HG03159 (cell line): Measurements from ENCODE around the gene TBCK.
"Not testable (repeated sequence)": the region's sequence is repeated elsewhere in the genome, so short reads cannot be mapped to it uniquely, and the experiment has no call there.

ENCODE experiments used
- ATAC-seq: cut with Tn5 transposase; IDR thresholded peaks from one replicate; pipeline ENCODE4 v1.9.1; 2021; ENCODE audit warnings: mild to moderate bottlenecking, moderate library complexity; ENCODE audit not compliant: unreplicated experiment

TBCK gene

DNA sequence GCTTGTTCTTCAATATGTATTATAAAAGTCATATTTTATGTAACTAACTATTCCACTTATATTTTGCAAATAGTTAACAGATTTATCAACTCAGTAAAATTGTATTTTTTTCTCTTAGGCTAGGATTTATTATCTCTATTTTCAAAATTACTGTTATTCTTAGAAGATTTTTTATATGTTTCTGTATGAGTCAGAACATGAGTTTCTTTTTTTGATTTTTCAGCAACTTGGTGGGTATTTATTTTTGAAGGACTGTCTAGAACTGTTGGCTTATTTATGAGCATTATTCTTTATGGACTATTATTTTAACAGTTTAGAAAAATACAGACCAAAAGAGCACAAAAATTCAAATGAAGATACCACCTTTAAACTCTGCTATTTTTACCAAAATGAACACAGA, 7.1 kb upstream of the TBCK start:
- ATAC-seq, result no peak

DNA sequence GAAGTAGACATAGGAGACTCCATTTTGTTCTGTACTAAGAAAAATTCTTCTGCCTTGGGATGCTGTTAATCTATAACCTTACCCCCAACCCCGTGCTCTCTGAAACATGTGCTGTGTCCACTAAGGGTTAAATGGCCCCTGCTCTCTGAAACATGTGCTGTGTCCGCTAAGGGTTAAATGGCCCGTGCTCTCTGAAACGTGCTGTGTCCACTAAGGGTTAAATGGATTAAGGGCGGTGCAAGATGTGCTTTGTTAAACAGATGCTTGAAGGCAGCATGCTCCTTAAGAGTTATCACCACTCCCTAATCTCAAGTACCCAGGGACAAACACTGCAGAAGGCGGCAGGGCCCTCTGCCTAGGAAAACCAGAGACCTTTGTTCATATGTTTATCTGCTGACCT, 5.8 kb upstream of the TBCK start:
- not testable (repeated sequence) for ATAC-seq

DNA sequence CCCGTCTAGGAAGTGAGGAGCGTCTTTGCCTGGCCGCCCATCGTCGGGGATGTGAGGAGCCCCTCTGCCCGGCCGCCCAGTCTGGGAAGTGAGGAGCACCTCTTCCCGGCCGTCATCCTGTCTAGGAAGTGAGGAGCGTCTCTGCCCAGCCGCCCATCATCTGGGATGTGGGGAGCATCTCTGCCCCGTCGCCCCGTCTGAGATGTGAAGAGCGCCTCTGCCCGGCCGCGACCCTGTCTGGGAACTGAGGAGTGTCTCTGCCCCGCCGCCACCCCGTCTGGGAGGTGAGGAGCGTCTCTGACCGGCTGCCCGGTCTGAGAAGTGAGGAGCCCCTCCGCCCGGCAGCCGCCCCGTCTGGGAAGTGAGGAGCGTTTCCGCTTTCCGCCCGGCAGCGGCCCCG, 5.2 kb upstream of the TBCK start:
- ATAC-seq, result not testable (repeated sequence)

DNA sequence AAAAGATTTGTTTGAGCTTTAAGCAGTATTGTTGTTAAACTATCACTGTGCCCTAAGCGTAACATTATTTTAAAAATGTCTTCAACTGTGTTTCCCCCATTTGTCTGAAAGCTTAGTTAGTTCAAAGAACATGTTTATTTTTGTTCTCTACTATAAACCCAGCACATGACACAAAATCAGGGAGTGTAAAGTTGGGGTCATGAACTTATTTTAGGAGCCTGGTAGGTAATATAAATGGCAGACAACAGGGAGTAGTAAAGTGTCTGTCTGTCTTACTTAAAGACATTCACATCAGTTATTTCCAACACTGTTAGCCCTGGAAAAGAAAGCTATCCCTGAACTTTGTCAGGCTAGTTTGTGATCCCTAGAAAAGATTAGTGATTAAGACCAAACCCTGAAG, 4.2 kb upstream of the TBCK start:
- no peak for ATAC-seq

DNA sequence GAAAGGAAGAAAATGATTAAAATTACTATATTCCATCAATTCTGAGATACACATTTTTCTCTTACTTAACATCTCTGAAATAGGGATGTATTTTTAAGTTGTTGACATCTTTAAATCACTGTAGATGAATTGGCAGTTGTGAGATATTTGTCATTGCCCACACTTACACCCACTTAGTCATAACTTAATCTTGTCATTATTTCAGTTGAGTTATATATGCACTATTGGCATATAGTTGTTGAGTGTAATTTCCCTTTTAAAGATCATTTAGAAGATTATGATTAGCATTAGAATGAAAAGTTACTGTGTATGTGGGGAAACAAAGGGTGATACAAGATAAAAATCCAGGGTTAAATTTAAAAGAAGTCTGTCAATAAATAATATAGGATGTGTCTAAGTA, 2.5 kb upstream of the TBCK start:
- no peak for ATAC-seq

DNA sequence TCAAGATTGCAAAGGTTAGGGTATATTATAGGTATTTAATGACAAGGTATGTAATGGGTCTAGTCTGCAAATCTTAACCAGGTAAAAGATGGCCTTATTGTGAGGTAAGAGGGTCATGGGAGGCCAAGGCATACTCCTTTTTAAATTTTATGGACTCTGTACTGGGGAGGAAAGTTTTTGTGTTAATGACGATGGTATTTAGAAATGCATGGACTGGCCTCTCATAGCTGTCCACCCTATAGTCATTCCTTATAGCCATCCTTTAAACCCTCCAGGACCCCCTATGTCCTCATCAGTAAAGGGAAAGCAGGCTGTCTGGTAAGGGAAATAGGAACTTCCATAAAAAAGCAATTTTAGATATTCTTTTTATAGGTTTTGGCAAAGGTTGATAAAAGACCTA, 1.8 kb upstream of the TBCK start:
- ATAC-seq, result no peak

DNA sequence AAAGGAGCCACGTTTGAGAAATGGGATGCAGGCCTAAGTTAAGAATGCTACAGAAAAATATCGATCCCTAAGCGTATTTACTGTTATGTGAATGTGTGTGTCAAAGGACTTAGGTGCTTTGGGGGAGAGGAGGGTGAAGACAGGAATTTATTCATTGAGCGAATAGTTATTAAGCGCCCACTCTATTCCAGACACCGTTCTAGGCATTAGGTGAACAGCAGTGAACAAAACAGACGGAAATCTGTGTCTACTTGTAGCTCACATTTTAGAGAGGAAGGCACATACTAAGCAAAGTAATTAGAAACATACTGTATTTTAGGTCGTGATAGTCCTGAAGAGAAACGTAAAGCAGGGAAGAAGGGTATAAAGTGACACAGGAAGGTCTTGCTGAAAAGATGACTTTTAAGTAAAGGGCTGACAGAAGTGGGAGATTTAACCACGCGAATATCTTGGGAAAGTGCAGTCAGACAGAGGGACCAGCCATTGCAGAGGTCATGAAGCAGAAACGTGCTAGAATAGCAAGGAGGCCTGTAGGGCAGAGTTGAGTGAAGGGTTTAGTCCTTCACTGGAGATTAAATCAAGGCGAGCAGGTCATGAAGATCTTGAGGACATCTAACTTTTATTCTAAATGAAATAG, 882 bp upstream of the TBCK start:
- peak; percentile 1 for ATAC-seq

DNA sequence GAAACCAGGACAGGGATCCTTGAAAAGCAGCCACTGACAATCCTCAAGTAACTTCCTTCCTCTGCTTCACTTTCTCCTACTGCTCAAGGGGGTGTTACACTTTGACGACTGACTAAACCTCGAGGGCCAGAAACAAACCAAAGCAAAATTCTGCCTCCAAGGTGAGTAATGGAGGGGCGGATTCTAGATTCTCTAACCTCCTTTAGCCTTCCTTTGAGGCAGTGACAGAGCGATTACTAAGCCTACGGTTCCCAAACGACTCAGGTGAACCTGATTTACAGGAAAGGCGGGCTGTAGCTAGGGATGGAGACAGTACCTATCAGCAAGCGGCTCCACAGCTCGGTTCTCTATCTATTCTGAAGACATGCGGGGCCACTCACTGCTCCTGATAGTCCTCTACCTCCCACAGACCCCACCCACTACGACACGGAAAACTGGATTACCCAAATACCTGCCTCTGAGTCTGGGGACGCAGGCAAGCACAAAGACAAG, 487 bp downstream of the TBCK start:
- peak; percentile 22 for ATAC-seq

DNA sequence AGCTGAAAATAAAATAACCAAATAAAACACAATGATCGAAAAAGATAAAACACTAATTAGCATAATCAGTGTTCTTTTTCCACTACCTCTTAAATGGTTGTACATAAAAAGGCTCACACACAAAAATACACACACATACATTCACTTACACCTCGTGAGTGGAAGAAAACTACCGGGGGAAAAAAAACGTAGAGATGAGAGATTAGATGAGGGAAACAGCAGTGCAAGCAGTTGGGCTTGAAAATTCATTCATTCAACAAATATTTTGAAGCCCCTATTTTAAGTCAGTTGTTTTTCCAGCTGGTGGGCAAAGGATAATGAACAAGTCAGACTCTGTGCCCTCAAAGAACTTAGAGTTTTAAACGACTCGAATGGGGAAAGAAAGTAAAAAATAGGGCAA, 1.0 kb downstream of the TBCK start:
- ATAC-seq, result no peak

DNA sequence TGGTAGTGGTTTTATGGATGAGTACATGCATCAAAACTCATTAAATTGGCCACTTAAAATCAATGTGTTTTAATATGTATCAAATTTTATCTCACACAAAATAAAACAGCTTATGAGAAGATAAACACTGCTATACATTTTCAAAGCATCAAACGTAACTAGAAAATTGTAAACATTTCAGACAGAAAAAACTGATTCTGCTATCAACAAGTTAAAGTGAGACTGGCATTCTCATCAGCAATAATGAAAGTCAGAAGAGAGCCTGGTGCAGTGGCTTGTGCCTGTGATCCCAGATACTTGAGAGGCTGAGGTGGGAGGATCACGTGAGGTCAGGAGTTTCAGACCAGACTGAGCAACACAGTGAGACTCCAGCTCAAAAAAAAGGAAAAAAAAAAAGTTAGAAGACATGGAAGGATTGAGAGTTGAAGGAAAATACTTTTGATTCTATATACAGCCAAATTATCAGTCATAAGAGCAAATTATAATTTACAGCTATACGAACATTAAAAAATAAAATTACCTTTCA, 2.9 kb downstream of the TBCK start:
- no peak for ATAC-seq

DNA sequence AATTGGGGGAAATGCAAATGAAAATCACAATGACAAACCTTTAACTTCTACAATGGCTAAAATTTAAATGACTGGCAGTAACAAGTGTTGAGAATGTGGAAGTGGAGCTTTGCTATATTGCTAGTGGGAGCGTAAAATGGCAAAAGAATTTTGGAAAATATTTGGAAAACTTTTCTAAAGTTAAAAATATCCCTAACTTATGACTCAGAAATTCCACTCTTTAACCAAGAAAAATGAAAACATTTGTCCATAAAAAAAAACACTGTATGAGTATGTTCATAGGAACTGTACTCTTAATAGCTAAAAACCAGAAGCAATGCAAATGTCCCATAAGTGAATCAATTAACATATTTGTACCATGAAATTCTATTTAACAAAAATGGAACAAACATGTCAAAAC, 3.6 kb downstream of the TBCK start:
- ATAC-seq, result no peak

DNA sequence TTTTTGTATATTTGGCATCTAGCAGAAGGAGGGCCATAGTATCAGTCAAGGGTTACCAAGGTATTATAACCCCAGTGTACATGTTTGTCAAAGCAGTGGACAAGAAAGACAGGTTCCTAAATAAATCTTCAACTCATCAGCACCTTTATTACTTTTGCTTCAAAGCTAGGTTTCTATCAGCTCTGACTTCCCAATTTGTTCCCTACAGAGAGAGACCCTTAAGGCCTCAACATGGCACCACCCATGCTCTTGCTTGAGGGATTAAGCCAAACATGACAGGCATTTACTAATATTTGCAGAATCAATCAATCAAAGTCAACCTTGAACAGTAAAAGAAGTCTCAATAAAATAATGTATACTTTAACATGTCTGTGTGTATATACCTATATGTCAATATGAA, 9.4 kb downstream of the TBCK start:
- ATAC-seq, result no peak

DNA sequence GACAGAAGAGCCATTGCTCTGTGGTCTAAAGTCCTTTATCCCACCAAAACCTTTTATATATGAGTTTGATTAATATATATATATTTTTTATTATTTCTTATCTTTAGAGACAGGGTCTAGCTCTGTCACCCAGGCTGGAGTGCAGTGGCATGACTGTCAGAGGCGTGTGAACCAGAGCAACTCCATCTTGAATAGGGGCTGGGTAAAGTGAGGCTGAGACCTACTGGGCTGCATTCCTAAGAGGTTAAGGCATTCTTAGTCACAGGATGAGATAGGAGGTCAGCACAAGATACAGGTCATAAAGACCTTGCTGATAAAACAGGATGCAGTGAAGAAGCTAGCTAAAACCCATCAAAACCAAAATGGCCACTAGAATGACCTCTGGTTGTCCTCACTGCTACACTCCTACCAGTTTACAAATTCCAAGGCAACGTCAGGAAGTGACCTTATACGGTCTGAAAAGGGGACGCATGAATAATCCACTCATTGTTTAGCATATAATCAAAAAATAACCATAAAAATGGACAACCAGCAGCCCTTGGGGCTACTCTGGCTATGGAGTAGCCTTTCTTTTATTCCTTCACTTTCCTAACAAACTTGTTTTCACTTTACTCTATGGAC, 10.5 kb downstream of the TBCK start:
- ATAC-seq, result no peak

DNA sequence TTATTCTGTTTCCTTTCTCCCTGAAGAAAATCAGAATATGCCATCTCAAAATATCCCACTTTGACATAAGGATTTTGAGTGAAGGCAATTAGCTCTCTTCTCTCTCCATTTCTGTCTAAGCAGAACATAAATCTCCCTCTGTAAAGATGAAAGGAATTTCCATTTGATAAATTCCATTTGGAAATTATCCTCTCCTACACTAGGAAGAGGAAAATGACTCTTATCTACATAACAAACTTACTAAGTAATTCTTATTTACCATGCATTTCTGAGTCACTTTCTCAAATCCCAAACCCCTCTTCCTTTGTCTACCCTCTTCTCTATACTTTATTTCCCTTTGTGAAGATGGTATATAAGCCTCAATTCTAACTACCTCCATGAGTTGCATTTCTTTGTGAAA, 11.4 kb downstream of the TBCK start:
- ATAC-seq, result no peak

DNA sequence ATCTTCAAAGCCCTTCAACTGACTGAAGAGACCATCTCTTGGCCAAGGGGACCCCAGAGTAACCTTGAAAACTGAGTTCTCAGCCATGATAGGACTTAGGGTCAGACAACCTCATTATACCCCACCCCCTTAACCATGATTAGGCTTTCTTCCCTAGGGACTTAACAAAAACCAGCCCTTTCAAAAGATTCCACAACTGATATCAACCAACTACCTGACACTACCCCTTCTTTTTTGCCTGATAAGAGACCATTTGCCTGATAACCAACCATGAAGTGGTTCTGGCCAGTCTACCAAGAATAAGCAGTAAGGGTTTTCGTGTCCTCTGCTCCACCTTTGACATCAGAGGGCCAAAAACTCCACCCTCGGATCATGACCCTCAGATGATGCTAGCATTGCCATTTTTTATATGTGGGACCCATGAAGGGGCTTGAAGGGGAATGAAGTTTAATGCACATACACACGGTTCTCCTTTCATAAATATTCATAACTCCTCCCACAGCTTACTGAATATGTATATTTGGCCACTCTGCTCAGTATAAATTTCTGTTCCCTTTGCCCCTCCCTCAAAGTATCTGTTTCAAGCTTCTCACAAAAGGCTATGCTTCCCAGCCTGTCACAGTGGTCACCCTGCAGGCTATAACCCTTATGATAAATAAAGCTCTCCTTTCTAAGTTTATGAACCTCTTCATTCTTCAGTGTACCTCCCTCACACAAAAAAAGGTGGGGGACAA, 12.3 kb downstream of the TBCK start:
- ATAC-seq, result no peak

DNA sequence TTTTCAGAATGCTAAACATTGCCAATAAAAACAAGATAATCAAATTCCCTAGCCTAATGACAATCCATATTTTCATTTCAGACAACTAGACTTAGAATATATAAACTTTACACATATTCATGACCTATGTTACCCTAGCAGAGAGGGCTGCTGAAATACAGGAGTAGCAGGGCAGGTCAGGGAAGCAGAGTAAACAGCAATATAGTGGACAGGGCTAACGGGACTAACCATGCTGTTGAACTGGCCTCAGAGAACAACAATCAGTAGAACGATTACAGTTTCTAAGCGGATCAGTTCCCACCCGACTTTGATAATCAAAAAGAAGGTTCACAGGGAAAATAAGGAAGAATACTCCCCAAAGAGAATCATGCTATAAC, 14.0 kb downstream of the TBCK start:
- ATAC-seq, result no peak

DNA sequence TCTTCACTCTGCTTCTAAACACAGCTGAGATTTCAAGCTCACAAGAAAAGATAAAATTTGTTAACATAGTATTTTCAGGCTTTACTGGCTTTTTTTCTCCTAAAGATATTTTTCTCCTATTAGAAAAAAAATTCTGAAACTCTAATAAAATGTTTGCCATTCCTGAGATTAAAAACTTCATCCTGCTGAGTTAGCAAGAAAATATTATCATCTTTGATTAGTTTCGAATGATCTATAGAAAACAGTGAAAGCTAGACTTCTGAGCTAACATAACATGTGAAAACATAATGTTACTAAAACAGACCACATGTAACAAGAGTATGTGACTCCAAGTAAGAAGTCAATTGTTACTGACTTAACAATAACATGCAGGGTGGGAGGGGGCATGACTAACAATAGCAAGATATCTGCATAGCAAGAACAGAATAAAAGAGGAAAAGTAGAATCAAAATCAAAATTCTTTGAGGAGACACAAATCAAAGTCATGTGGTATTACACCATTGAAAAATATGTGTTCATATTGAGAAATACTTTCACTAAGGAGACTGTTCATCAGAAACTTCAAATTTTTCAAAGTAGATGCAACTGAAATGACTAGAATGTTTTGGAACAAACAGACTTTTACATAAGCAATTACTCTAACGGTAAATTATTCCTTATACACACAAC, 14.5 kb downstream of the TBCK start:
- no peak for ATAC-seq

DNA sequence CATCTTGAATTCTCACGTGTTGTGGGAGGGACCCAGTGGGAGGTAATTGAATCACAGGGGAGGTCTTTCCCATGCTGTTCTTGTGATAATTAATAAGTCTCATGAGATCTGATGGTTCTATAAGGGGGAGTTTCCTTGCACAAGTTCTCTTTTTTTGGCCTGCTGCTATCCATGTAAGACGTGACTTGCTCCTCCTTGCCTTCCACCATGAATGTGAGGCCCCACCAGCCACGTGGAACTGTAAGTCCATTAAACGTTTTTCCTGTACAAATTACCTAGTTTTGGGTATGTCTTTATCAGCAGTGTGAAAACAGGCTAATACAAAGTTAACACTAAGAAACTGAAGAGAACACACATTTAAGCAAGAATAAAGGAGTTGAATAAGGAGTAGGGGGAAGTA, 16.0 kb downstream of the TBCK start:
- no peak for ATAC-seq

DNA sequence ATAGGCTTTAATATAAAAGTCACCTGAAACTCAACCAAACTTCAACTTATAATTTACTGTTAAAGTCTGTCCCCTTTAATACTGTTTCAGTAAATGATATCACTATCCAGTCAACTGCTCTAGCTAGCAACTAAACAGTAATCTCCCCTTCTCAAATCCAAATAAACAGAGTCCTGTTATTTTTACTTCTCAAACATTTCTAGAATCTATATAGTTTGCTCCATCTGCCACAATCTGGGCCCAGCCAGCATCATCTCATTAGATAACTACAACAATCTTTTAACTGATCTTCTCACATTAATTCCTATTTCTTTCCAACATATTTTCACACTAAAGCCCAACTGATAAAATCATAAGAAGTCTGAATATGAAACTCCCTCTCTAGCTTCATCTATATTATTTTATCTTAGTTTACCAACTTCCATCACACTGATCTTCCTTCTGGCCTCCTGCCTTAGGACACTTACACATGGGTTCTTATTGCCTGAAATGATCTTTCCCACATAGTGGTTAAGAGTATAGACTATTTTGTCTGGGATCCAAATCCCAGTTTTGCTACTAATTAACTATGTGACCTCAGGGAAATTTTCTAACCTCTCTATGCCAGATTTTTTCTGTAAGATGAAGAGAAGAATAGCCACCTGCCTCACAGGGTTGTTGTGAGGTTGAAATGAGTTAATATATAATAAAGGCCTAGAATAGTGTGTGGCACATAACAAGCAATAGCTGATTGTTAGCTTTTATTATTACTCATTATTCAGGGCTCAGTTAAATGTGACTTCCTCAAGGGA, 18.6 kb downstream of the TBCK start:
- no peak for ATAC-seq

DNA sequence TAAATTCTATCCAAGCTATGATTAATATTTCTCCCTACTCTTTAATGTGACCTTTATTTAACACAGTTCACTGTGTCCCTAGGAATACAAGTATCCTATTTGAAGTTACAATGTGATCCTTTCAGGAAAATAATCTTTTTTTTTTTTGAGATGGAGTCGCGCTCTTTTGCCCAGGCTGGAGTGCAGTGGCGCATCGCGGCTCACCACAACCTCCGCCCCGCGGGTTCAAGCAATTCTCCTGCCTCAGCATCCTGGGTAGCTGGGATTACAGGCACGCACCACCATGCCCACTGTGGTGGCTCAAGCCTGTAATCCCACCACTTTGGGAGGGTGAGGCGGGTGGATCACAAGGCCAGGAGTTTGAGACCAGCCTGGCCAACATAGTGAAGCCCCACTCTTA, 21.9 kb downstream of the TBCK start:
- ATAC-seq, result no peak

DNA sequence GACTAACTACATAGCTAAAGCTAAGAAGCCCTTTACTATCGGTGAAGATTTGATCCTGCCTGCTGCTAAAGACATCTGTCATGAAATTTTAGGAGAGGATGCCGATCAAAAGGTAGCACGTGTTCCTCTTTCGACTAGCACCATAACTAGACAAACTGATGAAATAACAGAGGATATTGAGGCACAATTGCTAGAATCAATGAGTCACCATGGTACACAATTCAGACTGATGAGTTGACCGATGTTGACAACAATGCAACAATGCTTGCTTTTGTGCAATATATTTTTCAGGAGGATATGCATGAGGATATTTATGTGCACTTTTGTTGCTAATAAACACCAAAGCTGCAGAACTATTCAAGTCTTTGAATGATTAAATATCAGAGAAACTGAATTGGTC, 24.3 kb downstream of the TBCK start:
- no peak for ATAC-seq
